Peyer's patch (tissue), 4 donors: ENCODE data around the gene SLC30A7. TPM values are rescaled to one million over a fixed set of nuclear protein-coding genes. Genes with fewer than 3 reads are reported as not detected.

Experiments used
- DNase-seq, 3 donors: peaks; one replicate each; pipeline ENCODE4 v3.0.0-alpha.2; 2017 to 2019
- H3K27ac ChIP-seq, 4 donors: fragments of 200-600 bp; sonication (generic); one replicate each; pipeline ENCODE4 v1.5.1; 2016 to 2019
- H3K27me3 ChIP-seq, 2 donors: fragments of 200-600 bp; sonication (generic); one replicate each; pipeline ENCODE4 v1.5.1; 2019
- H3K36me3 ChIP-seq, 3 donors: fragments of 200-600 bp; sonication (generic); one replicate each; pipeline ENCODE4 v1.5.1; 2016 to 2019
- H3K4me1 ChIP-seq, 4 donors: fragments of 200-600 bp; sonication (generic); one replicate each; pipeline ENCODE4 v1.5.1; 2016 to 2019
- H3K4me3 ChIP-seq, 4 donors: fragments of 200-600 bp; sonication (generic); 1 replicate in 3 of 4; 2 replicates in 1 of 4; pipeline ENCODE4 v1.5.1; 2016 to 2019; ENCODE audit warnings: mild to moderate bottlenecking in 1 of 4
- H3K9me3 ChIP-seq, 4 donors: fragments of 200-600 bp; sonication (generic); one replicate each; pipeline ENCODE4 v1.5.1; 2016 to 2019; ENCODE audit warnings: mild to moderate bottlenecking in 1 of 4
- POLR2A ChIP-seq, 2 donors: fragments of 450-650 bp; IDR thresholded peaks; one replicate each; pipeline ENCODE4 v1.5.1; 2017; ENCODE audit warnings: antibody characterized with exemption in 2 of 2, mild to moderate bottlenecking in 2 of 2, moderate library complexity in 2 of 2
- total RNA-seq, 4 donors: library from RNA; depleted of rRNA; stranded (reverse); fragments of >200 nt; gene quantifications; one replicate each; pipeline ENCODE4 v1.1.0, GENCODE V29; 2016
- TF ChIP-seq, protein P1 (sequence below), 6 experiments: fragments of 450-650 bp in 4 of 6; fragments of 200-600 bp in 2 of 6; sonication (generic) in 1 of 6; IDR thresholded peaks; one replicate each; pipeline ENCODE4 v1.5.1; 2017 to 2019; ENCODE audit warnings: antibody characterized with exemption in 6 of 6, mild to moderate bottlenecking in 3 of 6, moderate library complexity in 1 of 6

Gene SLC30A7
- total RNA-seq, 4 donors from 2014 or later = 18.2 to 28.5 (median 24.2) TPM

- peak within 1 kb of the TSS; percentile 62 to 80 (median 76) for H3K27ac ChIP-seq
- H3K9me3 ChIP-seq = no peaks in the 10 kb centered on the region
- no peaks in the 10 kb centered on the region for H3K36me3 ChIP-seq
- H3K4me3 ChIP-seq = peak within 1 kb of the TSS; percentile 50 to 80 (median 65)
- DNase-seq = peak; percentile 91 to 96 (median 92)
- H3K27me3 ChIP-seq = no peaks in the 10 kb centered on the region
- peak in 1 of 2 donors; percentile 60 for TF ChIP-seq POLR2A (IDR thresholded peaks at IDR 0.05)
- TF ChIP-seq, protein P1, sequence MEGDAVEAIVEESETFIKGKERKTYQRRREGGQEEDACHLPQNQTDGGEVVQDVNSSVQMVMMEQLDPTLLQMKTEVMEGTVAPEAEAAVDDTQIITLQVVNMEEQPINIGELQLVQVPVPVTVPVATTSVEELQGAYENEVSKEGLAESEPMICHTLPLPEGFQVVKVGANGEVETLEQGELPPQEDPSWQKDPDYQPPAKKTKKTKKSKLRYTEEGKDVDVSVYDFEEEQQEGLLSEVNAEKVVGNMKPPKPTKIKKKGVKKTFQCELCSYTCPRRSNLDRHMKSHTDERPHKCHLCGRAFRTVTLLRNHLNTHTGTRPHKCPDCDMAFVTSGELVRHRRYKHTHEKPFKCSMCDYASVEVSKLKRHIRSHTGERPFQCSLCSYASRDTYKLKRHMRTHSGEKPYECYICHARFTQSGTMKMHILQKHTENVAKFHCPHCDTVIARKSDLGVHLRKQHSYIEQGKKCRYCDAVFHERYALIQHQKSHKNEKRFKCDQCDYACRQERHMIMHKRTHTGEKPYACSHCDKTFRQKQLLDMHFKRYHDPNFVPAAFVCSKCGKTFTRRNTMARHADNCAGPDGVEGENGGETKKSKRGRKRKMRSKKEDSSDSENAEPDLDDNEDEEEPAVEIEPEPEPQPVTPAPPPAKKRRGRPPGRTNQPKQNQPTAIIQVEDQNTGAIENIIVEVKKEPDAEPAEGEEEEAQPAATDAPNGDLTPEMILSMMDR (IDR thresholded peaks at IDR 0.05) = no peak
- peaks cover 0 to 11% (median 0%) of the 10 kb centered on the region in 4 donors for H3K4me1 ChIP-seq
These were observed 130.0 kb downstream of the SLC30A7 start, which contains the start of gene DPH5 for GRCh38 chr1:101025657-101026429. TSS of gene DPH5 (minus strand) at chr1:101025784. CDS start at chr1:101025443, 341 bp downstream.

GRCh38 chr1:101026430-101026788, 130.5 kb downstream of the SLC30A7 start:
- Histone ChIP-seq H3K9me3 (no peaks in the 10 kb centered on the region), H3K36me3 (no peaks in the 10 kb centered on the region), H3K27ac (peak overlapping the region; percentile 62 to 80 (median 76)), H3K4me1 (peaks cover 0 to 11% (median 0%) of the 10 kb centered on the region in 4 donors), H3K4me3 (peak overlapping the region; percentile 50 to 80 (median 65)), H3K27me3 (no peaks in the 10 kb centered on the region)
- DNase-seq = no peak
- TF ChIP-seq, protein P1 (IDR thresholded peaks at IDR 0.05) = no peak
- TF ChIP-seq POLR2A (IDR thresholded peaks at IDR 0.05) = no peak

DNA sequence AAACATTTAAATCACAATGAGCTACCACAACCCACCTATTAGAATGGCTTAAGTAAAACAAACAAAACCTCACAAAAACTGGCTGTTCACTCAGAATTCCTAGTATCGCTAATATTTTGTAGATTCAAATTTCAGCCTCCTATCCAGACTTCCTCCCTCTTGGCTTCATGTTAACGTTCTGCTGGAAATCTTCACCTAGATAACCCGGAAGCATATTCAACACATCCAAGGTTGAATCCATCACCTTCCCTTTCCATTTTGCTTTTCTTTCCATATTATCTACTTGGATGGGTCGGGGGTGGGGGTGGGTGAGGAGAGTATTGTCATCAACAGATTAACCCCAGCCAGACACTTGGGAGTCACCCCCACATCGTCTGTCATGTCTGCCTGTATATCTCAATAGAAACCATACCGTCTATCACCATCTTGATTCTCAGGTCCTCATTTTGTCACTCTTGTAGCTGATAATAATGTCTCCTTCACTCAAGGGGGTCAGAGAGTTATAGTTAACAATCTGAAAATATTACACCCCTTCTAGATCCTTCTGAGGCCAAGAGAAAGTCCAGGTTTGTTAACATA, 131.4 kb downstream of the SLC30A7 start:
- no peak overlapping the region for H3K4me3 ChIP-seq
- DNase-seq = no peak
- peaks cover 0 to 11% (median 0%) of the 10 kb centered on the region in 4 donors for H3K4me1 ChIP-seq
- H3K27me3 ChIP-seq = no peaks in the 10 kb centered on the region
- H3K36me3 ChIP-seq = no peaks in the 10 kb centered on the region
- no peaks in the 10 kb centered on the region for H3K9me3 ChIP-seq
- no peak overlapping the region for H3K27ac ChIP-seq
- TF ChIP-seq POLR2A (IDR thresholded peaks at IDR 0.05) = no peak
- TF ChIP-seq, protein P1 (IDR thresholded peaks at IDR 0.05) = no peak

GRCh38 chr1:101028466-101028865, 132.6 kb downstream of the SLC30A7 start:
- H3K9me3 ChIP-seq = no peaks in the 10 kb centered on the region
- TF ChIP-seq POLR2A (IDR thresholded peaks at IDR 0.05) = no peak
- TF ChIP-seq, protein P1 (IDR thresholded peaks at IDR 0.05) = no peak
- no peak overlapping the region for H3K4me3 ChIP-seq
- H3K27me3 ChIP-seq = no peaks in the 10 kb centered on the region
- no peak overlapping the region for H3K27ac ChIP-seq
- H3K36me3 ChIP-seq = no peaks in the 10 kb centered on the region
- peaks cover 0 to 11% (median 0%) of the 10 kb centered on the region in 4 donors for H3K4me1 ChIP-seq
- no peak for DNase-seq

DNA sequence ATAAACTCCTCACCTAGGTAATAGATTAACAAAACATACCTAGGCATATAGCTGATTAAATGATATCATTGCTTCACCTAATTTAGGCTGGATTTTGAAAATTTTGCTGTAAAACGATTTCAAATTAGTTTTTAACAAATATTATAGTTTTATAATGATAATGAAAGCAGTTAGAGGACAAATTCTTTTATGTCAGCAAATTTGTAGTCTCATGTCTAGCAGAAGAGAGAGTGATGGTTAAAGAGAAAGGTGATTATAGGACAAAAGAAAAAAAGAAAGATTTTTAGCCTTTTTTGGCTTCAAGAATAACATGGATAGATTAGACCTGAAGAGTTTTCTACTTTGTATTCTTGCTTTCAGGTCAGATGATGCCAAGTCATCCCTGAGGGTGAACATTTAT, 133.3 kb downstream of the SLC30A7 start:
- H3K9me3 ChIP-seq = no peaks in the 10 kb centered on the region
- no peaks in the 10 kb centered on the region for H3K36me3 ChIP-seq
- no peak overlapping the region for H3K27ac ChIP-seq
- H3K27me3 ChIP-seq = no peaks in the 10 kb centered on the region
- H3K4me3 ChIP-seq = no peak overlapping the region
- TF ChIP-seq, protein P1 (IDR thresholded peaks at IDR 0.05) = no peak
- TF ChIP-seq POLR2A (IDR thresholded peaks at IDR 0.05) = no peak
- no peak for DNase-seq
- peaks cover 0 to 9% (median 0%) of the 10 kb centered on the region in 4 donors for H3K4me1 ChIP-seq
